Osteoblast (primary cell): ENCODE results near the gene EIF4E2. TPM values are rescaled to one million over a fixed set of nuclear protein-coding genes. Genes with fewer than 3 reads are reported as not detected.
"Not testable (repeated sequence)": the region's sequence is repeated elsewhere in the genome, so short reads cannot be mapped to it uniquely, and the experiment has no call there.

Experiments
- DNase-seq: peaks from one replicate; pipeline ENCODE4 v3.0.0; 2011; ENCODE audit warnings: low spot score, mixed read lengths; ENCODE audit not compliant: insufficient read length; ENCODE audit errors: missing footprints
- H2AFZ ChIP-seq: 2 replicates; pipeline ENCODE4 v1.6.0; 2011; ENCODE audit warnings: mild to moderate bottlenecking, low read length
- H3K27ac ChIP-seq: 2 replicates; pipeline ENCODE4 v1.5.1; 2011; ENCODE audit warnings: mild to moderate bottlenecking, low read depth, low read length, moderate library complexity
- H3K27me3 ChIP-seq: 2 replicates; pipeline ENCODE4 v1.6.0; 2012; ENCODE audit warnings: mild to moderate bottlenecking, control low read depth, inconsistent platforms, low read length, moderate library complexity; ENCODE audit not compliant: insufficient read depth
- H3K36me3 ChIP-seq: 2 replicates; pipeline ENCODE4 v1.5.1; 2011; ENCODE audit warnings: mild to moderate bottlenecking, low read length, control low read depth, moderate library complexity; ENCODE audit not compliant: insufficient read depth
- H3K4me1 ChIP-seq: 2 replicates; pipeline ENCODE4 v1.5.1; 2011; ENCODE audit warnings: mild to moderate bottlenecking, low read length, control low read depth, moderate library complexity; ENCODE audit not compliant: insufficient read depth
- H3K4me2 ChIP-seq: 2 replicates; pipeline ENCODE4 v1.6.0; 2011; ENCODE audit warnings: mild to moderate bottlenecking, low read length; ENCODE audit not compliant: insufficient read depth
- H3K4me3 ChIP-seq: fragments of 200-600 bp; sonication (generic); 3 replicates; pipeline ENCODE4 v1.5.1; 2012; ENCODE audit warnings: mild to moderate bottlenecking, low read length, inconsistent platforms; ENCODE audit not compliant: insufficient read depth
- H3K79me2 ChIP-seq: 2 replicates; pipeline ENCODE4 v1.6.0; 2012; ENCODE audit warnings: mild to moderate bottlenecking, low read length, control low read depth, inconsistent platforms; ENCODE audit not compliant: insufficient read depth
- H3K9me3 ChIP-seq: 2 replicates; pipeline ENCODE4 v1.5.1; 2011; ENCODE audit warnings: low read depth, low read length, control low read depth
- H4K20me1 ChIP-seq: 2 replicates; pipeline ENCODE4 v1.6.0; 2012; ENCODE audit warnings: mild to moderate bottlenecking, low read length, control low read depth; ENCODE audit not compliant: insufficient read depth
- total RNA-seq: library from RNA; depleted of rRNA; stranded (reverse); fragments of >200 nt; gene quantifications from 2 replicates; pipeline ENCODE4 v1.2.3, GENCODE V29; 2012
- TF ChIP-seq, protein P1 (sequence below): IDR thresholded peaks from 2 replicates; pipeline ENCODE4 v1.5.1; 2011; ENCODE audit warnings: mild to moderate bottlenecking, low read depth, low read length, moderate library complexity; ENCODE audit errors: extremely low read depth

The EIF4E2 gene
- total RNA-seq, 1 donor = 70.6 TPM

DNA sequence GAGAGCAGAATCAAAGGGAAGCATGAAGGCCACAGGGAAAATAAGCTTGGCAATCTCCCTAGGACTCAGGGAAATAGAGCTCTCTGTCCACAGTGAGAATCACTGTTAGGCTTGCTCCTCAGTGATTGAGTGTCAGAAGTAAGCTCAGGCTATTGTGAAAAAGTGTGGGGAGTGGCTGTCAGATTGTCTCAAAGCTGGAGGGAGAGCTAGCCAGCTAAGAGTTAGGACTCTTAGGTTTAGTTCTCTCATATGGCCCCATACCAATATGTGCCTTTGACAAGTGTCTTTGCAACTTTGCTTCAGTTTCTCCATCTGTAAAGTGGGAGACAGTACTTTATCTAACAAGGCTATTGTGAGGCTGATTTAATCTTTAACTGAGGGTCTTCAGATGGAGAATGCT lies 17.2 kb downstream of the EIF4E2 start:
- DNase-seq = no peak
- Histone ChIP-seq H3K27ac (peak overlapping the region; percentile 89), H3K27me3 (no peaks in the 10 kb centered on the region), H3K9me3 (no peaks in the 10 kb centered on the region), H3K4me1 (peaks cover 18% of the 10 kb centered on the region), H2AFZ (no peak overlapping the region), H3K79me2 (peaks cover 10% of the 10 kb centered on the region), H3K4me3 (no peak overlapping the region), H4K20me1 (peaks cover 9% of the 10 kb centered on the region), H3K4me2 (peak overlapping the region; percentile 53), H3K36me3 (peaks cover 72% of the 10 kb centered on the region)
- TF ChIP-seq, protein P1, sequence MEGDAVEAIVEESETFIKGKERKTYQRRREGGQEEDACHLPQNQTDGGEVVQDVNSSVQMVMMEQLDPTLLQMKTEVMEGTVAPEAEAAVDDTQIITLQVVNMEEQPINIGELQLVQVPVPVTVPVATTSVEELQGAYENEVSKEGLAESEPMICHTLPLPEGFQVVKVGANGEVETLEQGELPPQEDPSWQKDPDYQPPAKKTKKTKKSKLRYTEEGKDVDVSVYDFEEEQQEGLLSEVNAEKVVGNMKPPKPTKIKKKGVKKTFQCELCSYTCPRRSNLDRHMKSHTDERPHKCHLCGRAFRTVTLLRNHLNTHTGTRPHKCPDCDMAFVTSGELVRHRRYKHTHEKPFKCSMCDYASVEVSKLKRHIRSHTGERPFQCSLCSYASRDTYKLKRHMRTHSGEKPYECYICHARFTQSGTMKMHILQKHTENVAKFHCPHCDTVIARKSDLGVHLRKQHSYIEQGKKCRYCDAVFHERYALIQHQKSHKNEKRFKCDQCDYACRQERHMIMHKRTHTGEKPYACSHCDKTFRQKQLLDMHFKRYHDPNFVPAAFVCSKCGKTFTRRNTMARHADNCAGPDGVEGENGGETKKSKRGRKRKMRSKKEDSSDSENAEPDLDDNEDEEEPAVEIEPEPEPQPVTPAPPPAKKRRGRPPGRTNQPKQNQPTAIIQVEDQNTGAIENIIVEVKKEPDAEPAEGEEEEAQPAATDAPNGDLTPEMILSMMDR = no peak

DNA sequence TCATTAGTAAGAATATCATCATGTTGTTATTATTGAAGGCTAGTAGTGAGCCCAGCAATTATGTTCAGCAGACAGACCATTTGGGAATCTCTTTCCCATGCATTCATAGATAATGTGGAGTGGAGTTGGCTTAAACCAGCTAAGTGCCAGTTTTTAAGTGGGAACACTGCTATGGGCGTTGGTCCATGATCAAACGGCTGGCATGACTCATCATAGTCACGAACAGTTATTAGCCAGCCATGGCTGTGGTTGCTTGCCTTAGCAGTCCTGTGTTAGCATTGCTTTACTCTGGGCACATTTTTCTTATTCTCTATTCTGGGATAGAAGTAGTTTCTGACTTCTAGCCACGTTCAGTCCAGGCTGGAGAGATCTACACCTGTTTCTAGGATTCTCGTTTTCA lies 17.7 kb downstream of the EIF4E2 start:
- Histone ChIP-seq H3K27ac (peak overlapping the region; percentile 89), H3K9me3 (no peaks in the 10 kb centered on the region), H3K27me3 (no peaks in the 10 kb centered on the region), H3K79me2 (peaks cover 5% of the 10 kb centered on the region), H3K4me3 (no peak overlapping the region), H4K20me1 (peaks cover 9% of the 10 kb centered on the region), H3K4me2 (peak overlapping the region; percentile 53), H3K36me3 (peaks cover 70% of the 10 kb centered on the region), H2AFZ (no peak overlapping the region), H3K4me1 (peaks cover 18% of the 10 kb centered on the region)
- DNase-seq = peak; percentile 90
- TF ChIP-seq, protein P1 = no peak

DNA sequence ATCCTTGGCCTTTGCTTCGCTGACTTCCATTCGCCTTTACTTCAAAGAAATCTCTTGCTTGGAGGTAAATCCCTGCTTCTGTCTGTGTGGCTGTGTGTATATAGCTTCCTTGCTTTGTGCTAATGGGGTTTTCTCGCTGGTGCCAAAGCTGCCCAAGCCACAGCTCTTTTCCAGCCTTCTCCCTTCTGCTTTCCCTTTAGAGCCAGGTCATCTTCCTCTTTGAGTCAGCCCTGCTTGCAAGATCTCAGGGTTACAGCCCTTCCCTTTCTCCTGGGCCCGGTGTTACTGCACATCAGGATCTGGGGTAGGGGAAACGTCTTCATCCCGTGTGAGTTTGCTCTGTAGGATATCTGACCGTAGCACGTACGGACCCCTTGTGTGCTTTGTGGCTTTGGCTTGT lies 19.1 kb downstream of the EIF4E2 start:
- H3K79me2 ChIP-seq = peaks cover 5% of the 10 kb centered on the region
- H3K4me3 ChIP-seq = no peak overlapping the region
- H3K36me3 ChIP-seq = peaks cover 70% of the 10 kb centered on the region
- TF ChIP-seq, protein P1 = no peak
- H3K9me3 ChIP-seq = no peaks in the 10 kb centered on the region
- peaks cover 9% of the 10 kb centered on the region for H4K20me1 ChIP-seq
- no peaks in the 10 kb centered on the region for H3K27me3 ChIP-seq
- H3K4me1 ChIP-seq = peaks cover 21% of the 10 kb centered on the region
- H3K27ac ChIP-seq = no peak overlapping the region
- no peak overlapping the region for H3K4me2 ChIP-seq
- DNase-seq = no peak
- no peak overlapping the region for H2AFZ ChIP-seq

DNA sequence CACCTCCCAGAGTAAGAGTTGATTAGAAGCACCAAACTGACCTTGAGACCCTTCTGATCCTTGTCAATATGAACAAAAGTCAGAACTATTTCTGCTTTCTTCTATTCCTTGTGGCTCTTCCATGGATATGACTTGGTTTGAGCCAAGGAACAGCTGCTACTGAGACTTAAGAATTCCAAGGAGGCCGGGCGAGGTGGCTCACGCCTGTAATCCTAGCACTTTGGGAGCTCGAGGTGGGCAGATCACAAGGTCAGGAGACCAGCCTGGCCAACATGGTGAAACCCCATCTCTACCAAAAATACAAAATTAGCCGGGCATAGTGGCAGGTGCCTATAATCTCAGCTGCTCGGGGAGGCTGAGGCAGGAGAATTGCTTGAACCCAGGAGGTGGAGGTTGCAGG lies 20.0 kb downstream of the EIF4E2 start:
- Histone ChIP-seq H3K4me1 (peaks cover 24% of the 10 kb centered on the region), H3K36me3 (peaks cover 66% of the 10 kb centered on the region)
- H3K27ac ChIP-seq, H4K20me1 ChIP-seq, H3K9me3 ChIP-seq, H3K27me3 ChIP-seq, H2AFZ ChIP-seq, DNase-seq, H3K4me2 ChIP-seq, H3K79me2 ChIP-seq, H3K4me3 ChIP-seq: not testable (repeated sequence)
